ENCODE data around the gene CCBE1.

- TF ChIP-seq FOXM1 (IDR thresholded peaks at IDR 0.05; ENCODE audit: borderline replicate concordance, low read depth), result no peak
- no peak for TF ChIP-seq NFIC (IDR thresholded peaks at IDR 0.05)
- TF ChIP-seq REST (IDR thresholded peaks at IDR 0.05; ENCODE audit: low read depth), result no peak
- no peak for TF ChIP-seq RAD21 (IDR thresholded peaks at IDR 0.05; ENCODE audit: low read depth)
- TF ChIP-seq TAF1 (IDR thresholded peaks at IDR 0.05; ENCODE audit: low read depth), result no peak
- no peak for TF ChIP-seq TCF12 (IDR thresholded peaks at IDR 0.05; ENCODE audit: low read depth)
- no peak for TF ChIP-seq TEAD4 (IDR thresholded peaks at IDR 0.05)
Measured at GRCh38 chr18:59484131-59484530, 213.1 kb downstream of the CCBE1 start.

Measured in Ishikawa (cell line).